Hepatocyte (in vitro differentiated cells): Measurements from ENCODE around the gene IRX4.

Experiments
- EZH2 ChIP-seq: fragments of 200-600 bp; sonication (generic); IDR thresholded peaks from 2 replicates; pipeline ENCODE4 v1.6.1; 2016; ENCODE audit warnings: antibody characterized with exemption, mild to moderate bottlenecking, borderline replicate concordance
- EZH2phosphoT487 ChIP-seq: fragments of 200-600 bp; sonication (generic); IDR thresholded peaks from one replicate; pipeline ENCODE4 v1.6.1; 2018; ENCODE audit warnings: antibody characterized with exemption, mild to moderate bottlenecking, low read depth, moderate library complexity; ENCODE audit not compliant: unreplicated experiment, severe bottlenecking
- TF ChIP-seq, protein P1 (sequence below): fragments of 200-600 bp; sonication (generic); IDR thresholded peaks from 2 replicates; pipeline ENCODE4 v1.5.1; 2016; ENCODE audit warnings: antibody characterized with exemption, mild to moderate bottlenecking; ENCODE audit not compliant: poor library complexity

DNA sequence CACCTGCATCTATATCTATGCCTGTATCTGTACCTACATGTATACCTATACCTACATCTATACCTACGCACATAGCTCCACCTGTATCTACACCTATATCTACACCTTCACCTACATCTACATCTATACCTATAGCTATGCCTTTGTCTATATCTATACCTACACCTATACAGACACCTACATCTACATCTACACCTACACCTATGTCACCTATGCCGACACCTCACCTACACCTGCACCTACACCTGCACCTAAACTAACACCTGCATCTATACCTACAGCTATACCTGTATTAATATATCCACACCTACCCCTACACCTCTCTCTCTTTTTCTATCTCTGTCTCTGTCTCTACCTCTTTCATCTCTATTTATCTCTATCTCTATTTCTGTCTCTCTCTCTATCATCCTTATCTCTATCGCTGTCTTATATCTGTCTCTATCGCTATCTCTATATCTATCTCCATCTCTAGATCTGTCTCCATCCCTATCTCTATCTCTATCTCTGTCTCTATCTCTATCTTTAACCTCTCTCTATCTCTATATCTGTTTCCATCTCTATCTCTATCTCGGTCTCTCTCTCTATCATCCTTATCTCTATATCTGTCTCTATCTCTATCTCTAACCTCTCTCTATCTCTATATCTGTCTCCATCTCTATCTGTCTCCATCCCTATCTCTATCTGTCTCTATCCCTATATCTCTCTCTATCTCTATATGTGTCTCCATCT, 37.9 kb downstream of the IRX4 start:
- TF ChIP-seq, protein P1, sequence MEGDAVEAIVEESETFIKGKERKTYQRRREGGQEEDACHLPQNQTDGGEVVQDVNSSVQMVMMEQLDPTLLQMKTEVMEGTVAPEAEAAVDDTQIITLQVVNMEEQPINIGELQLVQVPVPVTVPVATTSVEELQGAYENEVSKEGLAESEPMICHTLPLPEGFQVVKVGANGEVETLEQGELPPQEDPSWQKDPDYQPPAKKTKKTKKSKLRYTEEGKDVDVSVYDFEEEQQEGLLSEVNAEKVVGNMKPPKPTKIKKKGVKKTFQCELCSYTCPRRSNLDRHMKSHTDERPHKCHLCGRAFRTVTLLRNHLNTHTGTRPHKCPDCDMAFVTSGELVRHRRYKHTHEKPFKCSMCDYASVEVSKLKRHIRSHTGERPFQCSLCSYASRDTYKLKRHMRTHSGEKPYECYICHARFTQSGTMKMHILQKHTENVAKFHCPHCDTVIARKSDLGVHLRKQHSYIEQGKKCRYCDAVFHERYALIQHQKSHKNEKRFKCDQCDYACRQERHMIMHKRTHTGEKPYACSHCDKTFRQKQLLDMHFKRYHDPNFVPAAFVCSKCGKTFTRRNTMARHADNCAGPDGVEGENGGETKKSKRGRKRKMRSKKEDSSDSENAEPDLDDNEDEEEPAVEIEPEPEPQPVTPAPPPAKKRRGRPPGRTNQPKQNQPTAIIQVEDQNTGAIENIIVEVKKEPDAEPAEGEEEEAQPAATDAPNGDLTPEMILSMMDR: no peak
- TF ChIP-seq EZH2 (no peak), EZH2phosphoT487 (no peak)
